ENCODE data around the gene NPSR1. TPM values are rescaled to one million over a fixed set of nuclear protein-coding genes. Genes with fewer than 3 reads are reported as not detected.

The NPSR1 gene
- polyA plus RNA-seq, 1 of the 3 experiments (the other 2 are of a cell fraction) = not detected

- H3K9me3 ChIP-seq = no peaks in the 10 kb centered on the region
- POLR2A ChIA-PET = no interaction called here
- no peak overlapping the region for H3K27ac ChIP-seq (ENCODE audit: low read depth in 2 of 2, low read length in 1 of 2)
- no peaks in the 10 kb centered on the region for H4K20me1 ChIP-seq (ENCODE audit: insufficient read depth)
- H3F3A ChIP-seq (replicated peaks; ENCODE audit: insufficient read depth) = peaks cover 9% of the 10 kb centered on the region
- H3K36me3 ChIP-seq (replicated peaks in 1 of 2; ENCODE audit: control insufficient read depth in 1 of 2, insufficient read depth in 2 of 2, low read length in 1 of 2) = no peaks in the 10 kb centered on the region
- no peak for DNase-seq
- H3K79me2 ChIP-seq (ENCODE audit: insufficient read depth) = no peaks in the 10 kb centered on the region
- H3K4me3 ChIP-seq (ENCODE audit: low read depth in 2 of 2, low read length in 1 of 2) = no peak overlapping the region
- no peaks in the 10 kb centered on the region for H3K4me1 ChIP-seq (ENCODE audit: control insufficient read depth in 1 of 2, insufficient read depth in 2 of 2, low read depth in 1 of 2, low read length in 1 of 2)
- no peaks in the 10 kb centered on the region for H3K9me2 ChIP-seq
- CTCF ChIA-PET = no interaction called here
- no peak overlapping the region for H3K9ac ChIP-seq
- H3K4me2 ChIP-seq = no peak overlapping the region
- no peak overlapping the region for H2AFZ ChIP-seq (ENCODE audit: low read depth)
- H3K27me3 ChIP-seq (ENCODE audit: insufficient read depth) = no peaks in the 10 kb centered on the region
- no peak for TF ChIP-seq RCOR1 (IDR thresholded peaks at IDR 0.05; ENCODE audit: low read length)
- no peak for TF ChIP-seq ELF1 (IDR thresholded peaks at IDR 0.05)
- TF ChIP-seq USF1 (IDR thresholded peaks at IDR 0.05; ENCODE audit: borderline replicate concordance, low read depth) = no peak
- no peak for TF ChIP-seq FOSL2 (IDR thresholded peaks at IDR 0.05; ENCODE audit: borderline replicate concordance, low read depth)
- no peak for TF ChIP-seq EZH2phosphoT487 (IDR thresholded peaks at IDR 0.05; ENCODE audit: borderline replicate concordance, low read depth)
- TF ChIP-seq USF2 (IDR thresholded peaks at IDR 0.05; ENCODE audit: borderline replicate concordance, low read depth, low read length) = no peak
- TF ChIP-seq RXRA (IDR thresholded peaks at IDR 0.05; ENCODE audit: borderline replicate concordance, low read depth) = no peak
Observed at GRCh38 chr7:34886856-34887255, 228.8 kb downstream of the NPSR1 start.

- H3K4me1 ChIP-seq (ENCODE audit: control insufficient read depth in 1 of 2, insufficient read depth in 2 of 2, low read depth in 1 of 2, low read length in 1 of 2) = no peaks in the 10 kb centered on the region
- ChIA-PET CTCF (no interaction called here), POLR2A (no interaction called here)
- H3K9ac ChIP-seq = no peak overlapping the region
- H3K27me3 ChIP-seq (ENCODE audit: insufficient read depth) = no peaks in the 10 kb centered on the region
- 92% methylated on average over 1 of the region's 1 CpG for WGBS (ENCODE audit: low lambda C conversion rate)
- no peaks in the 10 kb centered on the region for H4K20me1 ChIP-seq (ENCODE audit: insufficient read depth)
- no peak overlapping the region for H3K27ac ChIP-seq (ENCODE audit: low read depth in 2 of 2, low read length in 1 of 2)
- no peak overlapping the region for H3K4me2 ChIP-seq
- no peak overlapping the region for H2AFZ ChIP-seq (ENCODE audit: low read depth)
- no peaks in the 10 kb centered on the region for H3K9me2 ChIP-seq
- no peak for TF ChIP-seq JUND (IDR thresholded peaks at IDR 0.05)
- no peak for TF ChIP-seq FOSL2 (IDR thresholded peaks at IDR 0.05; ENCODE audit: borderline replicate concordance, low read depth)
- no peak for TF ChIP-seq USF1 (IDR thresholded peaks at IDR 0.05; ENCODE audit: borderline replicate concordance, low read depth)
- TF ChIP-seq NRF1 (IDR thresholded peaks at IDR 0.05; ENCODE audit: low read depth, low read length) = no peak
- TF ChIP-seq SMC3 (IDR thresholded peaks at IDR 0.05; ENCODE audit: low read depth, low read length) = no peak
- no peak for TF ChIP-seq MAX (IDR thresholded peaks at IDR 0.05; ENCODE audit: low read depth)
- TF ChIP-seq RXRA (IDR thresholded peaks at IDR 0.05; ENCODE audit: borderline replicate concordance, low read depth) = no peak
- no peak for TF ChIP-seq NFIC (IDR thresholded peaks at IDR 0.05; ENCODE audit: borderline replicate concordance)
- DNase-seq = no peak
- H3K4me3 ChIP-seq (ENCODE audit: low read depth in 2 of 2, low read length in 1 of 2) = no peak overlapping the region
- H3F3A ChIP-seq (replicated peaks; ENCODE audit: insufficient read depth) = peaks cover 9% of the 10 kb centered on the region
- H3K36me3 ChIP-seq (replicated peaks in 1 of 2; ENCODE audit: control insufficient read depth in 1 of 2, insufficient read depth in 2 of 2, low read length in 1 of 2) = no peaks in the 10 kb centered on the region
- H3K79me2 ChIP-seq (ENCODE audit: insufficient read depth) = no peaks in the 10 kb centered on the region
- H3K9me3 ChIP-seq = no peaks in the 10 kb centered on the region
Observed at GRCh38 chr7:34889951-34890350, 231.9 kb downstream of the NPSR1 start.

Measured in SK-N-SH (cell line).